ENCODE results near the gene NR1I3.
"Not testable (repeated sequence)": the region's sequence is repeated elsewhere in the genome, so short reads cannot be mapped to it uniquely, and the experiment has no call there.

NR1I3 gene

DNA sequence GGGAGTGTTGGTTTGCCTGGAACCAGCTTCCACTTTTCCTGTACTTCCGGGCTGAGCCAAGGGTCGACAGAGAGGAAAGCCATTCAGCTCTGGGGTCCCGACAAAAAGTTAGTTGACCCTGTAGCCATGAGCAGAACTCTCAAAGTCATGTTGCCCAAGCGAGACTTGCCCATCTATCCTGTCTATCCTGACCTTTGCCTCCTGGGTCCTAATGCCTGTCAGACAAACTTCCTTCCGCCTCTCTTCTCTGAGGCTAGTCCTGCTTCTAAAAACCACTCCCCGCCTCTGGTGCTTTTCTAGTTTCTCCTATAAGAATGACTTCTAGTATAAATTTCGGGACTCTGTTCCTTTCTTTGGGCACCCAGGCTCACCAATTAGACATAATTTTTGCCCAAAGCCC lies 12.8 kb upstream of the NR1I3 start:
- DNase-seq (ENCODE audit: low spot score), result no peak

DNA sequence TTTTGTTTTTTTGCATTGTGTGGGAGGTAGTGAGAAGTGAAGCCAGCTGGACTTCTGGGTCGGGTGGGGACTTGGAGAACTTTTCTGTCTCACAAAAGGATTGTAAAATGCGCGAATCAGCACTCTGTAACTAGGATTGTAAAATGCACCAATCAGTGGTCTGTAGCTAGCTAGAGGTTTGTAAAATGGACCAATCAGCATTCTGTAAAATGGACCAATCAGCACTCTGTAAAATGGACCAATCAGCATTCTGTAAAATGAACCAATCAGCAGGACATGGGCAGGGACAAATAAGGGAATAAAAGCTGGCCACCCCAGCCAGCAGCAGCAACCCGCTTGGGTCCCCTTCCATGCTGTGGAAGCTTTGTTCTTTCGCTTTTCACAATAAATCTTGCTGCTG lies 12.1 kb upstream of the NR1I3 start:
- DNase-seq (ENCODE audit: low spot score), result not testable (repeated sequence)

DNA sequence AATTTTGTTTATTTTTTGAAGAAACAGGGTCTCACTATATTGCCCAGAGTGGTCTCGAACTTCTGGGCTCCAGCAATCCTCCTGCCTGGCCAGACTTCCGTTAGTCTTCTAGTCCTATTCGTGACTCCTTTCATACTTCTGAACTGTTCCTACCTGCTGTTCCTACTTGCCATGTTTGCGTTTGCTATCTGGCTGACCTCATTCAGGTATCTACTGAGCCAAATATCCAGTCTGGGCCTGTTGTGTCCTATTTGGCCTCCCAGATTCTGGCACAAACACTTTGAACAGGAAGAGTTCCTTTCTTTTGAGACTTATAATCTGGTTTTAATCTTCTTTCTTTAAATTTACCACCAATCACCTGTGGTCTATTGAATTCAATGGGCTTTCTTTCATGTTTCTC lies 6.9 kb upstream of the NR1I3 start:
- no peak for DNase-seq (ENCODE audit: low spot score)

DNA sequence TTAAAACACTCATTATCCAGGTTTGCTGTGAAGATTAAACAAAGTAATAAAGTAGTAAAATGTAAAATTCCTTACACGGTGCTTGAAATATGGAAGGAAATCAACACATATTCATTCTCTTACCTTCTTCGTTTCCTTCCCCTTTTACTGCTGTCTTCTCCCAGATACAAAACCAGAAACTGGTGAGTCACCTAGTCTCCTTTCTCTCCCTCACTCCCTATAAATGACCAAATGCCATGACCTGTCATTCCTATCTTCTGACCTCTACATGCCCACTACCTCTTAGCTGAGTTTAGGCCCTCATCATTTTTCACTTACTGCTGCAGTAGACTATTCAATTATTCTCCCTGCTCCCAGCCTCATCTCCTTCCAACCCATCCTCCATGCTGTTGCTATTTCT lies 4.3 kb upstream of the NR1I3 start:
- DNase-seq (ENCODE audit: low spot score), result no peak

DNA sequence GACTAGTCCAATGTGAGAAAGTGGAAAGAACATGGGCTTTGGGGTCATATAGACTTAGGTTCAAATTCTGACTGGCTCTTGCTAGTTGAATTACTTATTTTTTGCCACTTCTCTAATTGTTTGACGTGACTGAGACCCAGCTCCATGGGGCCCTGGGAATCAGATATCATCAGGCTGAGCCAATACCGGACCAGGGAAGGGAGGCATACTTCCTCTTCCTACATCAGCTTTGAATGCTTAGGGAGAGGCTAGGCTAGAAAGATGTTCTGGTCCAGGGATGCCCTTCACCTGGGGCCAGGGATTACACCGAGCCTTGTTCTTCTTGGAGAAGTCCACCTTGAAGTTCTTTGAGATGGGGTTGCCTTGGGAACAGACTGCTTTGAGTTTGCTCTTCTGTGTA lies 3.7 kb upstream of the NR1I3 start:
- DNase-seq (ENCODE audit: low spot score), result no peak

DNA sequence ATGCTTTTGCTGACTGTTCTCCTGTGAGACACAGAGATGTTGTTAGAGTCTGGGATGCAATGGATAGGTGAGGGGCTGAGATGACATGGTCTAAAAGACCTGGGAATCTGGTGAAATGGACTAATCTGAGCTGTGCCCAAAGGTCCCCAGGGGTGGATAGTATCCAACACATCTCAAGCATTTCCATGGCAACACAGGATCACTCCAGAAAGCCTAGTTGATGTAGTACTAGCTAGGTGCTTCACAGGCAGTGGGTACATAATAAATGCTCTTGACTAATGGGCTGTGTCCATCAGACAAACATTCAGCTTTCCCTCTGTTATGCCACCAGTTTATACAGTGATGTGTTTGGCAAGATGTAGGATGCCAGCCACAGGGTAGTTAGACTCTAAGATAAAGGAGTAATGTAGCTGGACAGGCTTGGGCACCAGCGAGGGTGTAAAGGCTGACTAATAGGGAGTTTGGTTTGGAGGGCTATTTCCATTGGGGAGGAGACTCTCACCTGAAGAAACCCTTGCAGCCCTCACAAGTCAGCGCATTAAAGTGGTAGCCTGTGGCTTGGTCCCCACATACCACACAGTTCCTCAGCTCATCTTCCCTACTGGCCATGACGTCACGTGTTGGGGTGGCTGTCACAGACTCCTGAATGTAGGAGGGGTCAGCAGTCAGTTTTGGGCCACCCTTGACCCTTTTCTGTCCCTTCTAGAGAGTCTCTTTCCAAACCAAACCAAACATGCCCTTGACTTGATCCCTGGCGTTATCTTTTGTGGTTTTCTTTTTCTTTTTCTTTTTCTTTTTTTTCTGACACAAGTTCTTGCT lies 1.8 kb downstream of the NR1I3 start:
- no peak for DNase-seq (ENCODE audit: low spot score)

DNA sequence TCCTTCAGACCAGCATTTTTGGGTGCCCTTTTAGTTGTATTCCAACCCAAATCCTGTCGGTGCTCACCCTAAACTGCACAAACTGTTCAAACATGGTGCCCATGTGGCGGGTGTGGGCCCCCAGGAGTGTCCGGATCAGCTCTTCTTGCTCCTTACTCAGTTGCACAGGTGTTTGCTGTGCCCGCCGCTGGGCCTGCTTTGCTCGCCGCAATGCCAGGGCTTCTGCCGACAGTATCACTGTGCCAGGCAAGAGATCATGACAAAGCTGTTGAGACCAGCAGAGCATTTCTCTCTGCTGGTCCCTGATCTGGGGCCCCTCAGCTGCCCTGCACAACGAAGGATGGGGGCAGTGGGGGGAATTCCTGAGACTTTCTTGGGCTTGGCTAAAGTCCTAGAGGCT lies 4.9 kb downstream of the NR1I3 start:
- DNase-seq (ENCODE audit: low spot score), result no peak

DNA sequence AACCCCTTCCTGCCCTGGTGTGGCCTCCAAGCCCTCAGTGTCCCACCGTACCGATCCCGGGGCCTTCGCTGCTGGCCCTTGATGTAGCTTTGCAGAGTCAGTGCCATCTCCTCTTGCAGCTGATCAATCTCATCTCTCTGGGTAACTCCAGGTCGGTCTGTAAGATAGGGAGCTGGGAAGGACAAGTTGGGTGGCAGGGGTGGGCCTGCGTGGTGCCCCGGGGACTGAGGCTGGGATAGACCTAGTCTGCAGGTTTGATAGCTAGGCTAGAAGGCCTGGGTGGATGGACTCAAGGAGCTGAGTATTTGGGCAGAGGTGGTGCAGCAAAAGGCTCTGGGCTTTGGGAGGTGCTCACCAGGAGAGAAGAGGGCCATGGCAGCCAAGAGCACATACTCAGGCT lies 7.2 kb downstream of the NR1I3 start:
- DNase-seq (ENCODE audit: low spot score), result no peak

DNA sequence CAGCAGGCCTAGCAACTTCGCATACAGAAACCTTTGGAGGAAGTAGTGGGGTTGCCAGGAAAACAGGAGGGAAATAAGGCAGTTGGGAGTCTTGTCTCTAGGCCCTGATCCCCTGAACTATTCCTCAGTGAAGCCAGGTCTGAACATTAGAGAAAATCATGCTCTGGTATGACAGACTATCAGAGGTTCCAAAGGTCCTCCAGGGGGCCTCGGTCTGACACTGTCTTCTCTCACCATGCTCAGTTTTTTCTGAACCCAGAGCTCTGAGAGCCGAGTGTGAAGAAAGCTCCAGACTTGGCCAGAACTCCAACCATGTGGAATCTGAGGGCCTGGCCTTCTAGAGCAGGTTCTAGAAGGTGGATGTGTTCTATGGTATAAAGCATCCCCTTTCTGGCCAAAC lies 8.1 kb downstream of the NR1I3 start:
- DNase-seq (ENCODE audit: low spot score), result no peak

DNA sequence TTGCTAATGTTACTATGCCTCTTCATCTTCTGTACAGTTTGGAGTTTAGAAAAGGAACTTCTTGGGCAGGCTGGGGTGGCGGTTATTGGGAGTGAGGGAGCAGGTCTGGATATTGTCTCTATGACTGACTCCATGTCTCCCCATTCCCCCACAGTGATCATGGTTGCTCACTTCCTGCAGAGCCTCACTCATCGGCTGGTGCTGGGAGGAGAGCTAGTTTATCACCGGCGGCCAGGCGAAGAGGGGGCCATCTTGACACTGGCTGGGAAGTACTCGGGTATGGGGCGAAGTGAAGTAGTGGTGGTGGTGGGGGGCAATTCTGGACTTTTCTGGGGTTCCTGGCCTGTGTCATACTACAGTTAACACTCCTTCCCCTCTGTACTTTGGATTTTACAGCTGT lies 10.0 kb downstream of the NR1I3 start:
- no peak for DNase-seq (ENCODE audit: low spot score)

DNA sequence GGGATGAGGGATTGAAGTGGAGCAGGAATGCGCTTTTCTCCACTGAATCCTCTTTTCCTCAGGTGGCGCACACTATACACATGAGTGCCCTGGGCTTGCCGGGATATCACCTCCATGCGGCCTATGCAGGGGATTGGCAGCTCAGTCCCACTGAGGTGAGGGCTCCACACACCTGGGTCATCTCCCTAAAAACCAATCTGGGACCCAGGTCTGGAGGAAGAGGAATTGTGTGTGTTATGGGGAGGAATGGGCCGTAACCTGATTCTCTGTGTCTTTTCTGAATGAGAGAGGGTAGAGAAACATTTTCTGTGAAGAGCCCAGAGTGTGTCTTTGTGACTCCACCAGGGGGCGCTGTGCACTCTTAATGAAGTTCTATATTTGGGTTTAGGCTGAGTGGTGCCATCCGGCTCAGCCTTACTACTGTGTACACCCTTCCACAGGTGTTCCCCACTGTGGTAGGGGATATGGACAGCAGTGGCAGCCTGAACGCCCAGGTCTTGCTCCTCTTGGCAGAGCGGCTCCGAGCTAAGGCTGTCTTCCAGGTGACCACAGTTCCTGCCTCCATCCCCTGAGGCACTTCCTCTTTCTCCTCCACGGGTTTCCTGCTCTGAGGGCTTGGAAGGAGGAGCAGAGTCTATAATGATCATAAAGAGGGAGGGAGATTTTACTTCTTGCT lies 10.7 kb downstream of the NR1I3 start:
- DNase-seq (ENCODE audit: low spot score), result peak; percentile 74

DNA sequence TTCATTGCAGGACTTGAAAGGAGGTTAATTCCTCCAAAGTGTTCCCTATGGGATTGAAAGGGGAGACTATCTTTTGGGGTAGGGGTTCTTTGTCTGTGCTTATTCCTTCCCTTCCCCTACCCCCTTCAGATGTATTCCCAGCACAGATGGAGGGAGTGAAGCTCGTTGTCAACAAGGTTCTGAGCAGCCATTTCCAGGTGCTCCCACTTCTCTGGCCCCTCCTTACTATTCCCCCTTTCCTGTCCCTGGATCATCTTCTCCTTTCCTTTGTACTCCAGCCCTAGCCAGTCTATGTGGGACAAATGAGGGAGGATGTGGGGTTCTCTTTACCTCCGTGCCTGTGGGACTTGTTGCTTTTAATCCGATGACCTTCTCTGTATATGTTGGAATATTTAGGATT lies 11.2 kb downstream of the NR1I3 start:
- no peak for DNase-seq (ENCODE audit: low spot score)

DNA sequence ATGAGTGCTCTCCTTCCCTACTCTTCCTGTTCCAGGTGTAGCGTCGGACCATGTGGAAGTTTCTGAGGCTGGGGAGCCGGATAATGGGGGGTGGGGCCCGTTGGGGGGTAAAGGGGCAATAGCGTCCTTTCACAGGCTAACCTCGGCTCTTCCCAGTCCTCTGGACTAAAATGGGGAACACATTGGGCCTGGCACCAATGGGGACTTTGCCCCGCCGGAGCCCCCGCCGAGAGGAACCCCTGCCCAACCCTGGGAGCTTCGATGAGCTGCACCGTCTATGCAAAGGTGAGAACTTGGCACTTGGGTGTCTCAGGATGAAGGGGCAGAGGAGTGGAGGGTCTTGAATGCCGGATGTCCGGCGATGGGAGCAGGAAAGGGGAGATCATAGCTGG lies 11.7 kb downstream of the NR1I3 start:
- DNase-seq (ENCODE audit: low spot score), result no peak

DNA sequence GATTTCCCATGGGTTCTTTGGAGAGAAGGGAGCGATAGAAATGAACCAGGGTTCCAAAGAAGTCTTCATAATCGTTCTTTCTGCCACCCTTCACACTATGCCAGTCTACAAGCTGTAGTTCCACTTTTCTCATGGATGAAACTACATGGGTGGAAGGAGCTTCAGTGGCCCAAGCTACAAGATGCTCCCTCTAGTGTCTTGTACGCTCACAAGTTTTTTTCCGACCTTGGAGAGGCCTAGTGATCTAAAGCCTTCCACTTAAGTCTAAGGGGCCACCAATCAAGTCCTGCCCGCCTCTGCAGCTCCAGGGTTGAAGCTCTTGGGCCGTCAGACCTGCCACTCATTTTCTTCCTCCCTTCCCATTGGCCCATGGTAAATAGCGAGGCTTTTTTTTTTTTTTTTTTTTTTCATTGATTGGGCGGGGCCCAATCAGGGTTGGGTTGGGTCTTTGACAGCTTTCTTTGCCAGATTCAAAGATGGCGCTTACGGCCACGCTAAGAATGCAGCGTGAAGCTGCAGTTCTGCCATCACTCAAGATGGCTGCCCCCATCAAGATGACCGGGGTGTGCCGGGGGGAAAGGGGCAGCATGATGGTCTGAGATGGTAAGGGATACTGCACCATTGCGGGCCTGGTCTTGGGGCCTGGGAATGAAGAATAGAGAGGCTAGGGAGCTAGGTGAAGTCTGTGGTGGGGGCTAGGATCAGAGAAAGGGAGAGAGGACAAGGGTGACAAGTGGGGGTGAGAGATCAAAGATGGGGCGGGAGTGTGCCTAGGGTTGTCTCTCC lies 12.3 kb downstream of the NR1I3 start, which contains the start of gene TOMM40L:
TOMM40L (plus strand) TSS at position 527 of the 786 bp plus-strand sequence. CDS start 430 bp downstream, outside the sequence.
- peak; percentile 95 for DNase-seq (ENCODE audit: low spot score)

DNA sequence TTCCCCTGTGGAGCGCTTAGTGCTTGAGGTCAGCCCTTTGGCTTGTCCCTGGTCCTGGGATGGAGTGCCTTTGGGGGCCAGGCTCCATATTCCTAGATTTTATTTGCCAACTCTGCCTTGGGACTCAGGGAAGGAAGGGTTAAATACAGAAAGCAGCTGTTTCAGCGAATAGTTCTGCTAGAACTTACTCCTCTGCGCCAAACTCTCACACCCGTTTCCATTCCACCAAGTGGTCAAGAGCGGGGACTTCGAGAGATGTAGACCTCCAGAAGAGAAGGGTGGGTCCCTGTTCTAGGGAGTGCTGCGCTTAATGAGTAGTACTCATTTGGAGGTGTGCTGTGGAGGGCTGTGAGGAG lies 12.8 kb downstream of the NR1I3 start:
- DNase-seq (ENCODE audit: low spot score), result no peak

DNA sequence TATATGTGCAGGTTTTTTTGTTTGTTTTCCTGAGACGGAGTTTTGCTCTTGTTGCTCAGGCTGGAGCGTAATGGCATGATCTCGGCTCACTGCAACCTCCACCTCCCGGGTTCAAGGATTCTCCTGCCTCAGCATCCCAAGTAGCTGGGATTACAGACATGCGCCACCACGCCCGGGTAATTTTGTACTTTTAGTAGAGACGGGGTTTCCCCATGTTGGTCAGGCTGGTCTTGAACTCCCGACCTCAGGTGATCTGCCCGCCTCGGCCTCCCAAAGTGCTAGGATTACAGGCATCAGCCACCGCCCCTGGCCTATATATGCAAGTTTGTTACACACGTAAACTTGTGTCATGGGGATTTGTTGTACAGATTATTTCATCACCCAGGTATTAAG lies 13.3 kb downstream of the NR1I3 start:
- DNase-seq (ENCODE audit: low spot score), result not testable (repeated sequence)

DNA sequence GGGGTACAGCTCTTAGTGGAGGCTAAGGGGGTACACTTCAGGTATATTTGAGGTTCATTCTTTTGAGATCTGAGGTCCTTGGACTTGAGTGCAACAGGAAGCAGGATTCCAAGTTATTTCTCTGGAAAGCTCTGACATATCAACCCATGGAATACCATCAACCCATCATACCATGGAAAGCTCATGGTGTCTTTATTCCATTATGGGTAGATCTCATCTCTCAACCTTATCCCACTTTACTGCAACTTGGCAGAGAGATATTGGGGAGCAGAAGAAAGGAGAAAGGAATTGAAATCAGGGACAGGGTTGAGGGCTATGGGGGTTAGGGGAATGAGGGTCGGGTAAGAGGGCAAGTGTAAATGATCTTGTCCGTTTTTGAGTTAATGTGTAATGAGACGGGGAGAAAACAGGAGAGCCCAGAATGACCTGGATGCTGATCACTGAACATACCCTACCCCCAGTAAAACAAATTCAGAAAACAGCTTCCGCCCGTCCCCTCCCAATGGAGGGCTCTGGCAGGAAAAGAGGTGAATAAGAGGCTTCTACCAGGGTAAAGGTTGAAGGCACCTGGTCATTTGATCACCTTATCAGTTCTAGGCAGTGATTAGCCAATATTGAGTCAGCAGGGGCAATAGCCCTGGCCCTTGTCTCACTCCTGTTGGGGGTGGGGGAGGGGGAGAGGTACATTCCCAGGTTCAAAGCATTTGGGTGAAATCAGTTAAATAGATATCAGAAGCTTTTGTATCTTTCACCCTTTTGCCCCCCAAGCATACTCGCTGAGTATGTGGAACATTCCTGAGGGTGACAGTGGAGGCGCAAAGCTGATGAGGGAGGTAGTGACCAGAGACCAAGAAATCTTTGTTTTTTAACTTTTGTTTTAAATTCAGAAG lies 14.0 kb downstream of the NR1I3 start:
- DNase-seq (ENCODE audit: low spot score), result no peak

DNA sequence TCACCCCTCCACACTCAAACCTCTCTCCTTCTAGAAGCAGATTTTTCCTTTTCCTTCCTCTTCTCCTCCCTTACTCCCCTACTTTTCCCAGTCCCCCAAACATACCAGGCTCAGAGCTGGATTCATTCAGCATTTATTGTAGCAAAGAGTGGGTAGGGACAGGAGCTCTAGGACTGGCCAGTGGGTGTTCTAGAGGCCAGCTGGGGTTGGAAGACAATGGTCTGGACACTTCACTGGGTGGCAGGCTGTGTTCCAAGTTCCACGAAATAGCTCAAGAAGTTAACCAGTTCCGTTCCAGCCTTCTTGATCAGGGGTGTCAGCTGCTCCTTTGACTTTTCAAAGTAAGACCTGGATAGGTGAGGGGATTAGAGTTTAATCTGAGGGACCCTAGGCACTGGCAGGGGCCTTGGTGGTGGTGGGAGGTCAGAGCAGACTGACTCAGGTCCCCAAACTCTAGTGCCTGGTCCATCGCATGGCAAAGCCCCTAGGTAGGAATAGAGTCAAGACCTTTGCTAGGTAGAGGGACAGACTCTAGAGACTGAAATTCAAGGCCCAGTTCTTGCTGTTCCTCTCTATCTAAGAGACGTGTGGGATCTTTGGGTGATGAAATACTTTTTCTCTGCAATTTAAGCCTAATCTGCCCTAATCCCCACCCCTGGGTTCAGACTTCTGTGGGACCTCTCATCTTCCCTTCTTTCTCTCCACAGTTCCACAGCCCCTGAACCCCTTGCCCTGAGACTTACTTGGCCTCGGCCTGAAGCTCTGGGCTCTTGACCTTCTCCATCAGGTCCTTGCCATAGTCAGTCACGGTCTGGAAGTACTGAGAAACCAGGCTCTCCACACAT lies 15.6 kb downstream of the NR1I3 start:
- DNase-seq (ENCODE audit: low spot score), result no peak

DNA sequence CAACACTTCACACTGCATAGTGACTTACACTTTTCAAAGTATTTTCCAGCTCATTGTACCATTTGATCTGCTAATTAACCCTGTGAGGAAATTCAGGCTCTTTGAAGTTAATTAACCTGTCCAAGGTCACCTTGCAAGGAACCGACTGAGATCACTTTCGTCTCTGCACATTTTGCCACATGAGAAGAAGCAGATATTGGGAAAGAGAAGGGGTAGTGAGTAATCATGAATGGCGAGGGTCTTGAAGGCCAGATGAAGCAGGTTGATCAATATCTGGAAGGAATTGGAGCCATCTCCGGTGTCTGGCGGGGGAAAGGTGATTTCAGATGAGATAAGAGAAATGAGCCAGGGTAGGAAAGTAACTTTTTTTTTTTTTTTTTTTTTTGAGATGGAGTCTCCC lies 18.0 kb downstream of the NR1I3 start:
- DNase-seq (ENCODE audit: low spot score), result no peak

DNA sequence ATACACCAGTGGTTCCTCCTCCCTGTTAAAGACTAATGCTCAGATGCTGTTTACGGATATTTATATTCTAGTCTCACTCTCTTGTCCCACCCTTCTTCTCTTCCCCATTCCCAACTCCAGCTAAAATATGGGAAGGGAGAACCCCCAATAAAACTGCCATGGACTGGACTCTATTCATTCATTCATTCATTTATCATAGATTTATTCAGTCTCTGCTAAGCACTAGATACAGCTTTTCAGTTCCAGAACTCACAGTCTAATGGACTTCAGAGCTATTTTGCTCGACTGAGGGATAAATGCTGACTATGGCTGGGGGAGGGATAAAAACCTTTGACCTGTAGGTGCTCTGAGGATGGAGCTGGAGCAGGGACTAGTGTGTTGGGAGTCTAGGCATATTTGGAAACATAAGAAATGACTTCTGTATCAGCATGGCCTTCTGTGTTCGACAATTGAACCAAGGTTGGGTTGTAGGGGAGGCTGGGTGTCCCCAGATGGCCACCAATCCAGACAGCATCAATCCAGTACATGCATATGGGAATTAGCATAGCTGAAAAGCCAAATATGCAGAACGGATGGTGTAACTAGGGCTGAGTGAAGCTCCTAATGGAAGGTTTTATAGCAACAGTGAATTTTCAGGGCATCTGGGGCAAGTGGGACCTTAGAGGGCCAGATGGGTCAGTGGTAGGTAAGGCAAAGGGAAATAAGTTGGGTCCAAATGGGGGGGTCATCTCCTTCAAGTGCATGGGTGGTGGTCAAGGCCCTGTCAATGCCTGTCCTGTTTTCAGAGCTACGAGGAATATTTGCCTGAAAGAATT lies 18.7 kb downstream of the NR1I3 start:
- no peak for DNase-seq (ENCODE audit: low spot score)
